SU-DHL-6 (cell line): ENCODE data around the gene ERLEC1.

Experiments
- EZH2phosphoT487 ChIP-seq: fragments of 200-600 bp; sonication (generic), shearing (Covaris generic); conservative IDR thresholded peaks from 2 replicates; pipeline ENCODE4 v1.6.1; 2018; ENCODE audit warnings: mild to moderate bottlenecking, antibody characterized with exemption, low read length, moderate library complexity, mixed read lengths
- TF ChIP-seq, protein P1 (sequence below): fragments of 200-600 bp; sonication (generic); IDR thresholded peaks from one replicate; pipeline ENCODE4 v1.5.1; 2017; ENCODE audit warnings: antibody characterized with exemption, mild to moderate bottlenecking, low read length, moderate library complexity; ENCODE audit not compliant: insufficient read depth, poor library complexity, severe bottlenecking

DNA sequence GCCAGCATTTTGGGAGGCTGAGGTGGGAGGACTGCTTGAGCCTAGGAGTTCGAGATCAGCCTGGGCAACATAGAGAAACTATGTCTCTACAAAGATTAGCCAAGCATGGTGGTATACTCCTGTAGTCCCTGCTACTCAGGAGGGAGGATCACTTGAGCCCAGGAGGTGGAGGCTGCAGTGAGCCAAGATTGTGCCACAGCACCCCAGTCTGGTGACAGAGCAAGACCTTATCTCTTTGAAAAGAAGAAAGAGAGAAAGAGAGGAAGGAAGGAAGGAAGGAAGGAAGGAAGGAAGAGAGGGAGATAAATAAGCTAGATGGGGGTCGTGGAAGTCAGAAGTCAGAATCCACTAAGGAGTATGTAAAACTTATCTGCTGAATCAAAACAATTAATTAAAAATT, 56.8 kb downstream of the ERLEC1 start:
- TF ChIP-seq, protein P1, sequence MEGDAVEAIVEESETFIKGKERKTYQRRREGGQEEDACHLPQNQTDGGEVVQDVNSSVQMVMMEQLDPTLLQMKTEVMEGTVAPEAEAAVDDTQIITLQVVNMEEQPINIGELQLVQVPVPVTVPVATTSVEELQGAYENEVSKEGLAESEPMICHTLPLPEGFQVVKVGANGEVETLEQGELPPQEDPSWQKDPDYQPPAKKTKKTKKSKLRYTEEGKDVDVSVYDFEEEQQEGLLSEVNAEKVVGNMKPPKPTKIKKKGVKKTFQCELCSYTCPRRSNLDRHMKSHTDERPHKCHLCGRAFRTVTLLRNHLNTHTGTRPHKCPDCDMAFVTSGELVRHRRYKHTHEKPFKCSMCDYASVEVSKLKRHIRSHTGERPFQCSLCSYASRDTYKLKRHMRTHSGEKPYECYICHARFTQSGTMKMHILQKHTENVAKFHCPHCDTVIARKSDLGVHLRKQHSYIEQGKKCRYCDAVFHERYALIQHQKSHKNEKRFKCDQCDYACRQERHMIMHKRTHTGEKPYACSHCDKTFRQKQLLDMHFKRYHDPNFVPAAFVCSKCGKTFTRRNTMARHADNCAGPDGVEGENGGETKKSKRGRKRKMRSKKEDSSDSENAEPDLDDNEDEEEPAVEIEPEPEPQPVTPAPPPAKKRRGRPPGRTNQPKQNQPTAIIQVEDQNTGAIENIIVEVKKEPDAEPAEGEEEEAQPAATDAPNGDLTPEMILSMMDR, result no peak
- TF ChIP-seq EZH2phosphoT487, result no peak
